ENCODE data around the gene SAMD14.

The SAMD14 gene

GRCh38 chr17:50088952-50089825, 40.8 kb downstream of the SAMD14 start:
- POLR2A ChIA-PET = no interaction called here
- Histone ChIP-seq H3K27ac (ENCODE audit: insufficient read depth in 1 of 2, low read depth in 1 of 2, low read length in 2 of 2, poor library complexity in 1 of 2, severe bottlenecking in 2 of 2) (no peak overlapping the region), H3K27me3 (replicated peaks in 2 of 5; ENCODE audit: control insufficient read depth in 4 of 5, insufficient read depth in 5 of 5, low read length in 4 of 5) (no peaks in the 10 kb centered on the region), H3K9me3 (ENCODE audit: control extremely low read depth in 1 of 5, control insufficient read depth in 4 of 5, insufficient read depth in 2 of 5, low read depth in 1 of 5, low read length in 4 of 5) (no peaks in the 10 kb centered on the region), H3K4me1 (ENCODE audit: control extremely low read depth in 1 of 4, control insufficient read depth in 4 of 4, insufficient read depth in 4 of 4, low read length in 3 of 4) (peaks cover 0 to 3% (median under 1%) of the 10 kb centered on the region in 4 experiments), H3K36me3 (ENCODE audit: control insufficient read depth in 4 of 4, insufficient read depth in 4 of 4, low read length in 3 of 4) (no peaks in the 10 kb centered on the region), H3K4me3 (ENCODE audit: control insufficient read depth in 1 of 7, extremely low read depth in 1 of 7, insufficient read depth in 4 of 7, low read depth in 2 of 7, low read length in 6 of 7) (no peak overlapping the region)
- 98% methylated on average over 24 of the region's 25 CpGs for WGBS (ENCODE audit: insufficient coverage)
- CTCF ChIA-PET = interaction anchor here (1.9 to 2.7 kb wide), 5 partner anchors 8 to 88 kb away, joined by 8 to 30 read pairs (median 12); partner anchors contain the start of gene ITGA3
- DNase-seq = no peak

- DNase-seq = no peak
- CTCF ChIA-PET = interaction anchor here (0.7 to 2.6 kb wide), 19 partner anchors 9 to 229 kb away, joined by 3 to 30 read pairs (median 5); partner anchors contain the start of gene ITGA3
- no peaks in the 10 kb centered on the region for H3K9me3 ChIP-seq (ENCODE audit: control extremely low read depth in 1 of 5, control insufficient read depth in 4 of 5, insufficient read depth in 2 of 5, low read depth in 1 of 5, low read length in 4 of 5)
- WGBS (ENCODE audit: insufficient coverage) = 93% methylated on average over 8 of the region's 19 CpGs
- no peaks in the 10 kb centered on the region for H3K27me3 ChIP-seq (replicated peaks in 2 of 5; ENCODE audit: control insufficient read depth in 4 of 5, insufficient read depth in 5 of 5, low read length in 4 of 5)
- H3K4me1 ChIP-seq (ENCODE audit: control extremely low read depth in 1 of 4, control insufficient read depth in 4 of 4, insufficient read depth in 4 of 4, low read length in 3 of 4) = no peaks in the 10 kb centered on the region
- H3K27ac ChIP-seq (ENCODE audit: insufficient read depth in 1 of 2, low read depth in 1 of 2, low read length in 2 of 2, poor library complexity in 1 of 2, severe bottlenecking in 2 of 2) = no peak overlapping the region
- H3K36me3 ChIP-seq (ENCODE audit: control insufficient read depth in 4 of 4, insufficient read depth in 4 of 4, low read length in 3 of 4) = no peaks in the 10 kb centered on the region
- POLR2A ChIA-PET = no interaction called here
- H3K4me3 ChIP-seq (ENCODE audit: control insufficient read depth in 1 of 7, extremely low read depth in 1 of 7, insufficient read depth in 4 of 7, low read depth in 2 of 7, low read length in 6 of 7) = no peak overlapping the region
Measured at GRCh38 chr17:50087912-50088405, 42.0 kb downstream of the SAMD14 start.

GRCh38 chr17:50087246-50087911, 42.6 kb downstream of the SAMD14 start:
- 65% methylated on average over 10 of the region's 10 CpGs for WGBS (ENCODE audit: insufficient coverage)
- no peak overlapping the region for H3K4me3 ChIP-seq (ENCODE audit: control insufficient read depth in 1 of 7, extremely low read depth in 1 of 7, insufficient read depth in 4 of 7, low read depth in 2 of 7, low read length in 6 of 7)
- no peaks in the 10 kb centered on the region for H3K9me3 ChIP-seq (ENCODE audit: control extremely low read depth in 1 of 5, control insufficient read depth in 4 of 5, insufficient read depth in 2 of 5, low read depth in 1 of 5, low read length in 4 of 5)
- H3K36me3 ChIP-seq (ENCODE audit: control insufficient read depth in 4 of 4, insufficient read depth in 4 of 4, low read length in 3 of 4) = no peaks in the 10 kb centered on the region
- H3K4me1 ChIP-seq (ENCODE audit: control extremely low read depth in 1 of 4, control insufficient read depth in 4 of 4, insufficient read depth in 4 of 4, low read length in 3 of 4) = no peaks in the 10 kb centered on the region
- DNase-seq = peak; percentile 51 to 73 (median 72)
- ChIA-PET CTCF (interaction anchor here (0.6 to 2.6 kb wide), 21 partner anchors 9 to 229 kb away, joined by 3 to 30 read pairs (median 4); partner anchors contain the start of gene ITGA3), POLR2A (no interaction called here)
- H3K27me3 ChIP-seq (replicated peaks in 2 of 5; ENCODE audit: control insufficient read depth in 4 of 5, insufficient read depth in 5 of 5, low read length in 4 of 5) = no peaks in the 10 kb centered on the region
- H3K27ac ChIP-seq (ENCODE audit: insufficient read depth in 1 of 2, low read depth in 1 of 2, low read length in 2 of 2, poor library complexity in 1 of 2, severe bottlenecking in 2 of 2) = no peak overlapping the region

GRCh38 chr17:50081757-50082156, 48.2 kb downstream of the SAMD14 start:
- peaks cover 0 to 12% (median 0%) of the 10 kb centered on the region in 5 experiments for H3K27me3 ChIP-seq (replicated peaks in 2 of 5; ENCODE audit: control insufficient read depth in 4 of 5, insufficient read depth in 5 of 5, low read length in 4 of 5)
- no peak overlapping the region for H3K27ac ChIP-seq (ENCODE audit: insufficient read depth in 1 of 2, low read depth in 1 of 2, low read length in 2 of 2, poor library complexity in 1 of 2, severe bottlenecking in 2 of 2)
- no peak overlapping the region for H3K4me3 ChIP-seq (ENCODE audit: control insufficient read depth in 1 of 7, extremely low read depth in 1 of 7, insufficient read depth in 4 of 7, low read depth in 2 of 7, low read length in 6 of 7)
- 100% methylated on average over 2 of the region's 5 CpGs for WGBS (ENCODE audit: insufficient coverage)
- ChIA-PET CTCF (interaction anchor here (0.9 to 1.7 kb wide), 5 partner anchors 8 to 55 kb away, joined by 3 to 6 read pairs (median 3); no protein-coding TSS in a partner anchor), POLR2A (no interaction called here)
- no peaks in the 10 kb centered on the region for H3K4me1 ChIP-seq (ENCODE audit: control extremely low read depth in 1 of 4, control insufficient read depth in 4 of 4, insufficient read depth in 4 of 4, low read length in 3 of 4)
- no peaks in the 10 kb centered on the region for H3K36me3 ChIP-seq (ENCODE audit: control insufficient read depth in 4 of 4, insufficient read depth in 4 of 4, low read length in 3 of 4)
- H3K9me3 ChIP-seq (ENCODE audit: control extremely low read depth in 1 of 5, control insufficient read depth in 4 of 5, insufficient read depth in 2 of 5, low read depth in 1 of 5, low read length in 4 of 5) = no peaks in the 10 kb centered on the region
- DNase-seq = no peak

GRCh38 chr17:50080827-50081226, 49.1 kb downstream of the SAMD14 start:
- H3K27me3 ChIP-seq (replicated peaks in 2 of 5; ENCODE audit: control insufficient read depth in 4 of 5, insufficient read depth in 5 of 5, low read length in 4 of 5) = peaks cover 0 to 13% (median 0%) of the 10 kb centered on the region in 5 experiments
- H3K9me3 ChIP-seq (ENCODE audit: control extremely low read depth in 1 of 5, control insufficient read depth in 4 of 5, insufficient read depth in 2 of 5, low read depth in 1 of 5, low read length in 4 of 5) = no peaks in the 10 kb centered on the region
- DNase-seq = no peak
- ChIA-PET CTCF (interaction anchor here (1.2 kb wide), 1 partner anchor 49 kb away, joined by 4 read pairs; no protein-coding TSS in a partner anchor), POLR2A (interaction anchor here (1.6 kb wide), 1 partner anchor 13 kb away, joined by 3 read pairs; no protein-coding TSS in a partner anchor)
- no peak overlapping the region for H3K4me3 ChIP-seq (ENCODE audit: control insufficient read depth in 1 of 7, extremely low read depth in 1 of 7, insufficient read depth in 4 of 7, low read depth in 2 of 7, low read length in 6 of 7)
- no peak overlapping the region for H3K27ac ChIP-seq (ENCODE audit: insufficient read depth in 1 of 2, low read depth in 1 of 2, low read length in 2 of 2, poor library complexity in 1 of 2, severe bottlenecking in 2 of 2)
- WGBS (ENCODE audit: insufficient coverage) = 91% methylated on average over 7 of the region's 7 CpGs
- H3K4me1 ChIP-seq (ENCODE audit: control extremely low read depth in 1 of 4, control insufficient read depth in 4 of 4, insufficient read depth in 4 of 4, low read length in 3 of 4) = no peaks in the 10 kb centered on the region
- H3K36me3 ChIP-seq (ENCODE audit: control insufficient read depth in 4 of 4, insufficient read depth in 4 of 4, low read length in 3 of 4) = no peaks in the 10 kb centered on the region

- no peaks in the 10 kb centered on the region for H3K4me1 ChIP-seq (ENCODE audit: control extremely low read depth in 1 of 4, control insufficient read depth in 4 of 4, insufficient read depth in 4 of 4, low read length in 3 of 4)
- no peaks in the 10 kb centered on the region for H3K36me3 ChIP-seq (ENCODE audit: control insufficient read depth in 4 of 4, insufficient read depth in 4 of 4, low read length in 3 of 4)
- H3K9me3 ChIP-seq (ENCODE audit: control extremely low read depth in 1 of 5, control insufficient read depth in 4 of 5, insufficient read depth in 2 of 5, low read depth in 1 of 5, low read length in 4 of 5) = no peaks in the 10 kb centered on the region
- peaks cover 0 to 17% (median 0%) of the 10 kb centered on the region in 5 experiments for H3K27me3 ChIP-seq (replicated peaks in 2 of 5; ENCODE audit: control insufficient read depth in 4 of 5, insufficient read depth in 5 of 5, low read length in 4 of 5)
- H3K4me3 ChIP-seq (ENCODE audit: control insufficient read depth in 1 of 7, extremely low read depth in 1 of 7, insufficient read depth in 4 of 7, low read depth in 2 of 7, low read length in 6 of 7) = no peak overlapping the region
- no peak for DNase-seq
- CTCF ChIA-PET = interaction anchor here (0.7 to 3.6 kb wide), 5 partner anchors 7 to 79 kb away, joined by 3 to 11 read pairs (median 4); partner anchors contain the start of gene ITGA3
- 98% methylated on average over 8 of the region's 11 CpGs for WGBS (ENCODE audit: insufficient coverage)
- POLR2A ChIA-PET = interaction anchor here (1.6 kb wide), 1 partner anchor 12 kb away, joined by 3 read pairs; no protein-coding TSS in a partner anchor
- no peak overlapping the region for H3K27ac ChIP-seq (ENCODE audit: insufficient read depth in 1 of 2, low read depth in 1 of 2, low read length in 2 of 2, poor library complexity in 1 of 2, severe bottlenecking in 2 of 2)
Measured at GRCh38 chr17:50080096-50080480, 49.9 kb downstream of the SAMD14 start.
